ENCODE results near the gene ABCG8. TPM values are rescaled to one million over a fixed set of nuclear protein-coding genes. Genes with fewer than 3 reads are reported as not detected.
A peak's percentile ranks its signal among the peaks of the same experiment; 100 is the strongest.

Gene ABCG8
- total RNA-seq, 1 experiment from 2014 or later, result 1.4 TPM

- no peaks in the 10 kb centered on the region for H3K27me3 Mint-ChIP-seq (ENCODE audit: unreplicated experiment)
- no peak for TF ChIP-seq CTCF (IDR thresholded peaks at IDR 0.05; ENCODE audit: unreplicated experiment)
- H3K4me3 Mint-ChIP-seq (ENCODE audit: low read depth, unreplicated experiment), result no peak overlapping the region
- BruUV-seq (replicated peaks), result no TSS peak
- intact Hi-C loops (cut with micrococcal nuclease; ENCODE audit: unreplicated experiment), result no loop called here
- peaks cover 6% of the 10 kb centered on the region for H3K9me3 Mint-ChIP-seq (ENCODE audit: low read depth, unreplicated experiment)
- peaks cover 9% of the 10 kb centered on the region for H3K36me3 Mint-ChIP-seq (ENCODE audit: insufficient read depth, unreplicated experiment)
- H3K4me1 Mint-ChIP-seq (ENCODE audit: low read depth, unreplicated experiment), result peaks cover 47% of the 10 kb centered on the region
- peak overlapping the region; percentile 8 for H3K27ac Mint-ChIP-seq (ENCODE audit: unreplicated experiment)
- CTCF ChIA-PET, result interaction anchor here (0.5 kb wide), 1 partner anchor 183 kb away, joined by 5 read pairs; no protein-coding TSS in a partner anchor
- DNase-seq, result peak; percentile 29
Measured at GRCh38 chr2:43819491-43820163, 19.1 kb upstream of the ABCG8 start.

GRCh38 chr2:43822839-43823238, 15.9 kb upstream of the ABCG8 start:
- H3K27ac Mint-ChIP-seq (ENCODE audit: unreplicated experiment), result no peak overlapping the region
- H3K36me3 Mint-ChIP-seq (ENCODE audit: insufficient read depth, unreplicated experiment), result peaks cover 5% of the 10 kb centered on the region
- no peak for DNase-seq
- intact Hi-C loops (cut with micrococcal nuclease; ENCODE audit: unreplicated experiment), result no loop called here
- TF ChIP-seq CTCF (IDR thresholded peaks at IDR 0.05; ENCODE audit: unreplicated experiment), result no peak
- no TSS peak for BruUV-seq (replicated peaks)
- H3K4me3 Mint-ChIP-seq (ENCODE audit: low read depth, unreplicated experiment), result no peak overlapping the region
- peaks cover 3% of the 10 kb centered on the region for H3K9me3 Mint-ChIP-seq (ENCODE audit: low read depth, unreplicated experiment)
- CTCF ChIA-PET, result interaction anchor here (0.6 kb wide), 1 partner anchor 1128 kb away, joined by 4 read pairs; no protein-coding TSS in a partner anchor
- peaks cover 32% of the 10 kb centered on the region for H3K4me1 Mint-ChIP-seq (ENCODE audit: low read depth, unreplicated experiment)
- no peaks in the 10 kb centered on the region for H3K27me3 Mint-ChIP-seq (ENCODE audit: unreplicated experiment)

GRCh38 chr2:43823751-43824150, 15.0 kb upstream of the ABCG8 start:
- CTCF ChIA-PET, result no interaction called here
- no TSS peak for BruUV-seq (replicated peaks)
- Mint-ChIP-seq H3K9me3 (ENCODE audit: low read depth, unreplicated experiment) (peaks cover 3% of the 10 kb centered on the region), H3K27ac (ENCODE audit: unreplicated experiment) (no peak overlapping the region), H3K36me3 (ENCODE audit: insufficient read depth, unreplicated experiment) (peaks cover 2% of the 10 kb centered on the region), H3K4me3 (ENCODE audit: low read depth, unreplicated experiment) (no peak overlapping the region), H3K27me3 (ENCODE audit: unreplicated experiment) (no peaks in the 10 kb centered on the region), H3K4me1 (ENCODE audit: low read depth, unreplicated experiment) (peaks cover 32% of the 10 kb centered on the region)
- DNase-seq, result no peak
- intact Hi-C loops (cut with micrococcal nuclease; ENCODE audit: unreplicated experiment), result no loop called here
- TF ChIP-seq CTCF (IDR thresholded peaks at IDR 0.05; ENCODE audit: unreplicated experiment), result no peak

- no TSS peak for BruUV-seq (replicated peaks)
- H3K27ac Mint-ChIP-seq (ENCODE audit: unreplicated experiment), result no peak overlapping the region
- peaks cover 31% of the 10 kb centered on the region for H3K4me1 Mint-ChIP-seq (ENCODE audit: low read depth, unreplicated experiment)
- H3K9me3 Mint-ChIP-seq (ENCODE audit: low read depth, unreplicated experiment), result peaks cover 3% of the 10 kb centered on the region
- no peak for TF ChIP-seq CTCF (IDR thresholded peaks at IDR 0.05; ENCODE audit: unreplicated experiment)
- no peaks in the 10 kb centered on the region for H3K27me3 Mint-ChIP-seq (ENCODE audit: unreplicated experiment)
- intact Hi-C loops (cut with micrococcal nuclease; ENCODE audit: unreplicated experiment), result no loop called here
- DNase-seq, result no peak
- no peaks in the 10 kb centered on the region for H3K36me3 Mint-ChIP-seq (ENCODE audit: insufficient read depth, unreplicated experiment)
- no peak overlapping the region for H3K4me3 Mint-ChIP-seq (ENCODE audit: low read depth, unreplicated experiment)
- CTCF ChIA-PET, result interaction anchor here (0.6 kb wide), 1 partner anchor 20 kb away, joined by 4 read pairs; no protein-coding TSS in a partner anchor
Measured at GRCh38 chr2:43824512-43824911, 14.3 kb upstream of the ABCG8 start.
